SK-N-SH (cell line): ENCODE measurements around the gene PPP6C.
"Not testable (repeated sequence)": the region's sequence is repeated elsewhere in the genome, so short reads cannot be mapped to it uniquely, and the experiment has no call there.

Experiments
- EZH2phosphoT487 ChIP-seq: fragments of 200-600 bp; sonication (generic); IDR thresholded peaks from 2 replicates; pipeline ENCODE4 v1.6.1; 2017; ENCODE audit warnings: low read depth, mixed run types, mild to moderate bottlenecking, antibody characterized with exemption, moderate library complexity, borderline replicate concordance
- TF ChIP-seq, protein P1 (sequence below): IDR thresholded peaks from 2 replicates; pipeline ENCODE4 v1.4.0; 2012; ENCODE audit warnings: low read depth

DNA sequence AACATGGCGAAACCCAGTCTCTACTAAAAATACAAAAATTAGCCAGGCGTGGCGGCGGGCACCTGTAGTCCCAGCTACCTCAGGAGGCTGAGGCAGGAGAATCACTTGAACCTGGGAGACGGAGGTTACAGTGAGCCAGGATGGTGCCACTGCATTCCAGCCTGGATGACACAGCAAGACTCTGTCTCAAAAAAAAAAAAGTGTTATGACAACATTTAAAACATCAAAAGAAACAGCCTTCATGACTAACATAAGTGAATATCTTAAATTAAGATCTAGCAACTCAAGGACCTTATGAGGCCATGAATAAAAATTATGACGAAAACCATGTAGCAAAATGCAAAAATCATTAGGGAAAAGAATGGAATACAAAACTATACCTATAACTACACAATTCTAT lies 26.7 kb downstream of the PPP6C start:
- TF ChIP-seq EZH2phosphoT487: not testable (repeated sequence)
- TF ChIP-seq, protein P1, sequence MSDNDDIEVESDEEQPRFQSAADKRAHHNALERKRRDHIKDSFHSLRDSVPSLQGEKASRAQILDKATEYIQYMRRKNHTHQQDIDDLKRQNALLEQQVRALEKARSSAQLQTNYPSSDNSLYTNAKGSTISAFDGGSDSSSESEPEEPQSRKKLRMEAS: not testable (repeated sequence)
